ENCODE results near the gene C9orf40.

Gene C9orf40

GRCh38 chr9:74953235-74953751, 581 bp upstream of the C9orf40 start:
- no peaks in the 10 kb centered on the region for H3K27me3 Mint-ChIP-seq
- H3K36me3 Mint-ChIP-seq (ENCODE audit: low read depth): peaks cover 25% of the 10 kb centered on the region
- no peak for DNase-seq
- peak overlapping the region; percentile 88 for H3K4me3 Mint-ChIP-seq
- peak overlapping the region; percentile 94 for H3K27ac Mint-ChIP-seq
- H3K9me3 Mint-ChIP-seq: no peaks in the 10 kb centered on the region
- H3K4me1 Mint-ChIP-seq (ENCODE audit: low read depth): peaks cover 32% of the 10 kb centered on the region

GRCh38 chr9:74951725-74952151, 974 bp downstream of the C9orf40 start:
- H3K36me3 Mint-ChIP-seq (ENCODE audit: low read depth): peaks cover 37% of the 10 kb centered on the region
- H3K27me3 Mint-ChIP-seq: no peaks in the 10 kb centered on the region
- peaks cover 35% of the 10 kb centered on the region for H3K4me1 Mint-ChIP-seq (ENCODE audit: low read depth)
- peak overlapping the region; percentile 95 for H3K27ac Mint-ChIP-seq
- peak overlapping the region; percentile 95 for H3K4me3 Mint-ChIP-seq
- no peaks in the 10 kb centered on the region for H3K9me3 Mint-ChIP-seq
- peak; percentile 73 for DNase-seq

- H3K36me3 Mint-ChIP-seq (ENCODE audit: low read depth): peaks cover 42% of the 10 kb centered on the region
- peak overlapping the region; percentile 95 for H3K4me3 Mint-ChIP-seq
- H3K27me3 Mint-ChIP-seq: no peaks in the 10 kb centered on the region
- peaks cover 37% of the 10 kb centered on the region for H3K4me1 Mint-ChIP-seq (ENCODE audit: low read depth)
- peak overlapping the region; percentile 95 for H3K27ac Mint-ChIP-seq
- DNase-seq: no peak
- no peaks in the 10 kb centered on the region for H3K9me3 Mint-ChIP-seq
Measured at GRCh38 chr9:74951107-74951720, 1.5 kb downstream of the C9orf40 start.

GRCh38 chr9:74949859-74950855, 2.6 kb downstream of the C9orf40 start:
- peaks cover 37% of the 10 kb centered on the region for H3K4me1 Mint-ChIP-seq (ENCODE audit: low read depth)
- H3K36me3 Mint-ChIP-seq (ENCODE audit: low read depth): peaks cover 43% of the 10 kb centered on the region
- H3K9me3 Mint-ChIP-seq: no peaks in the 10 kb centered on the region
- peak overlapping the region; percentile 31 for H3K4me3 Mint-ChIP-seq
- H3K27me3 Mint-ChIP-seq: no peaks in the 10 kb centered on the region
- no peak overlapping the region for H3K27ac Mint-ChIP-seq
- no peak for DNase-seq

GRCh38 chr9:74948937-74949336, 3.8 kb downstream of the C9orf40 start:
- Mint-ChIP-seq H3K27me3 (no peaks in the 10 kb centered on the region), H3K4me3 (no peak overlapping the region), H3K27ac (no peak overlapping the region), H3K4me1 (ENCODE audit: low read depth) (peaks cover 36% of the 10 kb centered on the region), H3K36me3 (ENCODE audit: low read depth) (peaks cover 40% of the 10 kb centered on the region), H3K9me3 (no peaks in the 10 kb centered on the region)
- no peak for DNase-seq

GRCh38 chr9:74946686-74947085, 6.0 kb downstream of the C9orf40 start:
- DNase-seq: no peak
- Mint-ChIP-seq H3K27ac (no peak overlapping the region), H3K4me3 (no peak overlapping the region), H3K4me1 (ENCODE audit: low read depth) (peaks cover 38% of the 10 kb centered on the region), H3K9me3 (peaks cover 8% of the 10 kb centered on the region), H3K36me3 (ENCODE audit: low read depth) (peaks cover 34% of the 10 kb centered on the region), H3K27me3 (no peaks in the 10 kb centered on the region)

GRCh38 chr9:74942801-74943200, 9.9 kb downstream of the C9orf40 start:
- Mint-ChIP-seq H3K4me1 (ENCODE audit: low read depth) (peaks cover 20% of the 10 kb centered on the region), H3K9me3 (peaks cover 8% of the 10 kb centered on the region), H3K36me3 (ENCODE audit: low read depth) (peaks cover 15% of the 10 kb centered on the region), H3K27ac (peak overlapping the region; percentile 76), H3K27me3 (no peaks in the 10 kb centered on the region), H3K4me3 (no peak overlapping the region)
- peak; percentile 37 for DNase-seq

GRCh38 chr9:74940600-74940999, 12.1 kb downstream of the C9orf40 start:
- no peak overlapping the region for H3K4me3 Mint-ChIP-seq
- no peak overlapping the region for H3K27ac Mint-ChIP-seq
- H3K36me3 Mint-ChIP-seq (ENCODE audit: low read depth): no peaks in the 10 kb centered on the region
- H3K9me3 Mint-ChIP-seq: peaks cover 8% of the 10 kb centered on the region
- H3K27me3 Mint-ChIP-seq: no peaks in the 10 kb centered on the region
- peaks cover 15% of the 10 kb centered on the region for H3K4me1 Mint-ChIP-seq (ENCODE audit: low read depth)
- DNase-seq: no peak

- Mint-ChIP-seq H3K9me3 (peaks cover 3% of the 10 kb centered on the region), H3K4me3 (no peak overlapping the region), H3K27me3 (peaks cover 11% of the 10 kb centered on the region), H3K27ac (no peak overlapping the region), H3K4me1 (ENCODE audit: low read depth) (no peaks in the 10 kb centered on the region), H3K36me3 (ENCODE audit: low read depth) (no peaks in the 10 kb centered on the region)
- DNase-seq: no peak
Measured at GRCh38 chr9:74935008-74935407, 17.7 kb downstream of the C9orf40 start.

GRCh38 chr9:74921737-74922136, 31.0 kb downstream of the C9orf40 start:
- Mint-ChIP-seq H3K36me3 (ENCODE audit: low read depth) (no peaks in the 10 kb centered on the region), H3K27me3 (no peaks in the 10 kb centered on the region), H3K4me3 (no peak overlapping the region), H3K9me3 (no peaks in the 10 kb centered on the region), H3K27ac (no peak overlapping the region), H3K4me1 (ENCODE audit: low read depth) (no peaks in the 10 kb centered on the region)
- no peak for DNase-seq

- H3K4me1 Mint-ChIP-seq (ENCODE audit: low read depth): no peaks in the 10 kb centered on the region
- no peak overlapping the region for H3K27ac Mint-ChIP-seq
- H3K36me3 Mint-ChIP-seq (ENCODE audit: low read depth): no peaks in the 10 kb centered on the region
- H3K27me3 Mint-ChIP-seq: no peaks in the 10 kb centered on the region
- no peak overlapping the region for H3K4me3 Mint-ChIP-seq
- H3K9me3 Mint-ChIP-seq: no peaks in the 10 kb centered on the region
- DNase-seq: no peak
Measured at GRCh38 chr9:74920944-74921626, 31.6 kb downstream of the C9orf40 start.

- Mint-ChIP-seq H3K4me1 (ENCODE audit: low read depth) (no peaks in the 10 kb centered on the region), H3K9me3 (peaks cover 10% of the 10 kb centered on the region), H3K27ac (no peak overlapping the region), H3K36me3 (ENCODE audit: low read depth) (peaks cover 2% of the 10 kb centered on the region), H3K4me3 (no peak overlapping the region), H3K27me3 (peaks cover 34% of the 10 kb centered on the region)
- DNase-seq: no peak
Measured at GRCh38 chr9:74910036-74910435, 42.7 kb downstream of the C9orf40 start.

- Mint-ChIP-seq H3K27ac (no peak overlapping the region), H3K4me1 (ENCODE audit: low read depth) (no peaks in the 10 kb centered on the region), H3K9me3 (peaks cover 10% of the 10 kb centered on the region), H3K27me3 (peaks cover 41% of the 10 kb centered on the region), H3K36me3 (ENCODE audit: low read depth) (peaks cover 2% of the 10 kb centered on the region), H3K4me3 (no peak overlapping the region)
- no peak for DNase-seq
Measured at GRCh38 chr9:74908665-74909064, 44.0 kb downstream of the C9orf40 start.

GRCh38 chr9:74907085-74907484, 45.6 kb downstream of the C9orf40 start:
- Mint-ChIP-seq H3K36me3 (ENCODE audit: low read depth) (peaks cover 1% of the 10 kb centered on the region), H3K27me3 (peaks cover 41% of the 10 kb centered on the region), H3K4me1 (ENCODE audit: low read depth) (no peaks in the 10 kb centered on the region), H3K9me3 (peaks cover 10% of the 10 kb centered on the region), H3K27ac (no peak overlapping the region), H3K4me3 (no peak overlapping the region)
- no peak for DNase-seq
